Lower leg skin (tissue), 4 donors: ENCODE results near the gene AUTS2. TPM values are rescaled to one million over a fixed set of nuclear protein-coding genes. Genes with fewer than 3 reads are reported as not detected.
A peak's percentile ranks its signal among the peaks of the same experiment; 100 is the strongest.

ENCODE experiments used
- DNase-seq, 2 donors: peaks; one replicate each; pipeline ENCODE4 v3.0.0-alpha.2; 2019; ENCODE audit warnings: low spot score in 2 of 2
- H3K4me3 ChIP-seq: fragments of 200-600 bp; sonication (generic); 2 replicates; pipeline ENCODE4 v1.5.1; 2017; ENCODE audit warnings: mild to moderate bottlenecking, low read depth; ENCODE audit not compliant: poor library complexity, severe bottlenecking
- POLR2A ChIP-seq, 2 donors: fragments of 450-650 bp; IDR thresholded peaks; one replicate each; pipeline ENCODE4 v1.6.1; 2016 to 2017; ENCODE audit warnings: antibody characterized with exemption in 2 of 2, mild to moderate bottlenecking in 1 of 2, moderate library complexity in 1 of 2
- WGBS, 2 donors: methylation state at CpG; one replicate each; pipeline ENCODE4 v1.1.5; 2018; 5-methylcytosine and 5-hydroxymethylcytosine counted together
- intact Hi-C: fragments of 100-400 bp; cut with DNase I; formaldehyde crosslinking; loops from one replicate; pipeline ENCODE4 v1.15.0; 2023; ENCODE audit warnings: low total_unique reads
- total RNA-seq, 4 donors: library from RNA; depleted of rRNA; stranded (reverse); fragments of >200 nt; gene quantifications; one replicate each; pipeline ENCODE4 v1.1.0, GENCODE V29; 2016
- TF ChIP-seq, protein P1 (sequence below), 3 donors: fragments of 450-650 bp; IDR thresholded peaks; one replicate each; pipeline ENCODE4 v1.5.1; 2016; ENCODE audit warnings: antibody characterized with exemption in 3 of 3, mild to moderate bottlenecking in 3 of 3, moderate library complexity in 2 of 3

AUTS2 gene
- total RNA-seq, 4 donors from 2014 or later, result 30.8 to 41.9 (median 40.5) TPM

DNA sequence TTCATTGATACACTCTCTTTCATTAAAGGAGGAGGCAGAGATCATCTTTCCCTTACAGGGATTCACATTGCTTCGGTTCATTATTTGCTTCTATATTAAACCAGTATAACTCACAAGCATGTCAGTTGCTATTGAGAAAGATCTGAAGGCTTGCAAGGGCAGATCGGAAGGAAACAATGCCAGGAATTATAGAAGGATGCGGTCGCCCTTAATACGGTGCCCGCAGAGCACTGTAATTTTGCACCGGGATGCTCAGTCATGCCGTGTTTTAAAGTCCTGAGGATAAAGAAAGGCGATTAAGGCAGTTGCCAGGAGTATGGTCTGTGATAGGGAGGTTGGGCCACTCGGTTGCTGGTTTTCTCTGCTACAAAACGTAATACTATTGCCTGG is 1183.6 kb downstream of the AUTS2 start:
- 74 to 87% methylated on average over 11 of the region's 11 CpGs for WGBS, 2 donors
- no peak overlapping the region for H3K4me3 ChIP-seq
- no peak for DNase-seq
- TF ChIP-seq, protein P1, sequence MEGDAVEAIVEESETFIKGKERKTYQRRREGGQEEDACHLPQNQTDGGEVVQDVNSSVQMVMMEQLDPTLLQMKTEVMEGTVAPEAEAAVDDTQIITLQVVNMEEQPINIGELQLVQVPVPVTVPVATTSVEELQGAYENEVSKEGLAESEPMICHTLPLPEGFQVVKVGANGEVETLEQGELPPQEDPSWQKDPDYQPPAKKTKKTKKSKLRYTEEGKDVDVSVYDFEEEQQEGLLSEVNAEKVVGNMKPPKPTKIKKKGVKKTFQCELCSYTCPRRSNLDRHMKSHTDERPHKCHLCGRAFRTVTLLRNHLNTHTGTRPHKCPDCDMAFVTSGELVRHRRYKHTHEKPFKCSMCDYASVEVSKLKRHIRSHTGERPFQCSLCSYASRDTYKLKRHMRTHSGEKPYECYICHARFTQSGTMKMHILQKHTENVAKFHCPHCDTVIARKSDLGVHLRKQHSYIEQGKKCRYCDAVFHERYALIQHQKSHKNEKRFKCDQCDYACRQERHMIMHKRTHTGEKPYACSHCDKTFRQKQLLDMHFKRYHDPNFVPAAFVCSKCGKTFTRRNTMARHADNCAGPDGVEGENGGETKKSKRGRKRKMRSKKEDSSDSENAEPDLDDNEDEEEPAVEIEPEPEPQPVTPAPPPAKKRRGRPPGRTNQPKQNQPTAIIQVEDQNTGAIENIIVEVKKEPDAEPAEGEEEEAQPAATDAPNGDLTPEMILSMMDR (IDR thresholded peaks at IDR 0.05), result no peak
- TF ChIP-seq POLR2A (IDR thresholded peaks at IDR 0.05), result no peak
- intact Hi-C loops, result no loop called here

DNA sequence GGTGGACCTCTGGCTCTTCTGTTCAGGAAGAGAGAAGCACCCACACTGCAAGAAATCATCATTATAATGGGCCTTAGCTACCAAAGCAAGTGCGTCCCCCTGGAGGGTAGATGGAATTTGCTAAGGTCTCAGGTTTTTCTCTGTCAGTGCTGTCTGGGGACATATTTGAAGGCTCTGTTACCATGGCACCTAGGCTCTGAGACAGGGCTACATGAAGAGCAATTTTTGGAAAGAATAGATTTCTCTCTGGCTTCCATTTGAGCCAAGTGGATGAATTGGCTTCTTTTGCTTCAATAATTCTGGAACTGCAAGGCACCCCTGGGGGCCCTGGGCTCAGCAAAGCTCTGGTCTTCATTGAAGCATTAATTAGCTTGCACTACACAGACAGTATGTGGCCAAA is 1184.5 kb downstream of the AUTS2 start:
- WGBS, 2 donors, result 88 to 100% methylated on average over 1 of the region's 1 CpG
- no peak overlapping the region for H3K4me3 ChIP-seq
- DNase-seq, result no peak
- intact Hi-C loops, result no loop called here
- no peak for TF ChIP-seq POLR2A (IDR thresholded peaks at IDR 0.05)
- TF ChIP-seq, protein P1 (IDR thresholded peaks at IDR 0.05), result no peak

DNA sequence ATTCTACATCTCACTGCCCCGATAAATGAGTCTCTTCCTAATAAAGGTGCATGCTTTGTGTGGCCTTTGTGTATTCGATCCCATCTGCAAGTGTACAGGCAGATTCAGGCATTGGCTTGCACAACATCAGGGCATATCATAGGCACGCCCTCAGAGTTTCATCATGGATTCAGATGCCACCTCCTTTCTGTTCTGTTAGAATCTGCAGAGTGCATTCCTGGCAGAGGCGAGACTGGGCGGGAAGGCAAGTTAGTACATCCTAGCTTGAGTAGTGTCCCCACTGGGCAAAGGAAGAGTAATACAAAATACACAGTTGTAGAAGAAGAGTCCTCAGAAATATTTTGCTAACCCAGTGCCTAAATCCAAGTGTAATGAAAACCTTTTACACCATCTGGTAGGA is 1187.2 kb downstream of the AUTS2 start:
- intact Hi-C loops, result no loop called here
- no peak for TF ChIP-seq POLR2A (IDR thresholded peaks at IDR 0.05)
- TF ChIP-seq, protein P1 (IDR thresholded peaks at IDR 0.05), result no peak
- DNase-seq, result peak in 1 of 2 donors; percentile 48
- WGBS, 2 donors, result 64 to 69% methylated on average over 5 of the region's 5 CpGs
- H3K4me3 ChIP-seq, result no peak overlapping the region

DNA sequence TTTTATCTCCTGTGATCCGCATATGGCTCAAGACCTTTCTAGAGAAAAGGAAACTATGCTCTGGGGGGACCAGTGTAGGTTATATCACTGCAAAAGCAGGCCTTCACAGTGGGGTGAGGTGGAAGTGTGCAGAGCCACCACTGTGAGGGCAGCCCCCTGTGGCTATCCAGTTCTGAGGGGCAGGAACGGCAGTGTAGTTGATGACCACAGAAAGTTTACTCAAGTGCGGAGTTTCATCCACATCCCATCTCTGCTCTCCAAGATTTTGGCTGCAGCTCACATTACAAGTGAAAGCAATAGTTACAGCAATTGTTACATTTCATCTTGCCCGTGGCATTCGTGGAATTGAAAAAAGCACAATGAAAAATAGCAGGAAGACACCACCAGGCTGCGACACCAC is 1187.8 kb downstream of the AUTS2 start:
- no peak for DNase-seq
- TF ChIP-seq, protein P1 (IDR thresholded peaks at IDR 0.05), result no peak
- 91% methylated on average over 6 of the region's 6 CpGs for WGBS, 2 donors
- H3K4me3 ChIP-seq, result no peak overlapping the region
- intact Hi-C loops, result no loop called here

DNA sequence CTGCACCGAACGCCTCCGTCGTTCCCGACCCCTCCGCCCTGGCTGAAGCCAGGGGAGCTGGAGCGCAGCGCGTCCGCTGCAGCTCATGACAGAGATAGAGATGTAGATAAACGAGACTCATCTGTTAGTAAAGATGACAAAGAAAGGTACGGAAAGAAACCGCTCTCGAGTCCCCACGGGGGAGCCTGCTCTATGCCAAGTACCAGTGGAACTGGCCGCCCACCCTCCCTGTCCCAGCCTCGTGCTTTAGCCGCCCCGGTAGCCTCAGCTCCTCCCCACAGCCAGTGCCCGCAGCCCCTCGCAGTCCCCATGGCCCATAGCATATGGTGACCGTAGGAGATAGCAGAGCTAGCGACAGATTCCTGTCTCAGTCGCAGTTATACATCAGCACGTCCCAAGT is 1189.0 kb downstream of the AUTS2 start:
- TF ChIP-seq, protein P1 (IDR thresholded peaks at IDR 0.05), result no peak
- TF ChIP-seq POLR2A (IDR thresholded peaks at IDR 0.05), result no peak
- no peak overlapping the region for H3K4me3 ChIP-seq
- DNase-seq, result no peak
- WGBS, 2 donors, result 84 to 89% methylated on average over 25 of the region's 25 CpGs
- intact Hi-C loops, result no loop called here

DNA sequence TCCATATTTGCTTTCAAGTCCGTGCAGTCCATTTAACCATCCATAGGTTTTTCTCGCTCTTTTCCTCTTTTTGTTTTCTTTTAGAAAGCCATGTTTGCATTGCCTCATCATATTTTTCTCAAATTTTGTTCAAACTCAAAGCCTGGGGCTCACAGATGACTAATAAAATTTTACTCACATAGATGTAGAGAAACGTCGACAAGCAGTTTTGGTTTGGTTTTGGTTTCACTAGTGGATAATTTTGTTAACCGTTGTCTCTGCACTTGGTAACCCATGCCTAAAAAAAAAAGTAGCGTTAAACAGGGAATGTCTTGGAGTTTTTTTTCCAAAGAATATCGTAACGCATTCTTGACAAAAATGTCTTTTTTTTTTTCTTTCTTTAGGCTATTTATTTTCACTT is 1189.5 kb downstream of the AUTS2 start:
- no peak for TF ChIP-seq POLR2A (IDR thresholded peaks at IDR 0.05)
- TF ChIP-seq, protein P1 (IDR thresholded peaks at IDR 0.05), result no peak
- intact Hi-C loops, result no loop called here
- DNase-seq, result no peak
- 54 to 60% methylated on average over 8 of the region's 8 CpGs for WGBS, 2 donors
- H3K4me3 ChIP-seq, result no peak overlapping the region
